Hepatocyte (in vitro differentiated cells): ENCODE data around the gene LEO1. TPM values are rescaled to one million over a fixed set of nuclear protein-coding genes. Genes with fewer than 3 reads are reported as not detected.
"Not testable (repeated sequence)": the region's sequence is repeated elsewhere in the genome, so short reads cannot be mapped to it uniquely, and the experiment has no call there.

Experiments used
- DNase-seq: peaks from one replicate; pipeline ENCODE4 v3.0.0-alpha.2; 2016; ENCODE audit warnings: low spot score
- H2AFZ ChIP-seq: fragments of 200-600 bp; sonication (generic); 2 replicates; pipeline ENCODE4 v1.6.0; 2016; ENCODE audit warnings: antibody characterized with exemption, mild to moderate bottlenecking
- H3K27ac ChIP-seq: fragments of 200-600 bp; sonication (generic); 2 replicates; pipeline ENCODE4 v1.5.1; 2016; ENCODE audit warnings: mild to moderate bottlenecking
- H3K27me3 ChIP-seq: fragments of 200-600 bp; sonication (generic); 2 replicates; pipeline ENCODE4 v1.6.1; 2016
- H3K36me3 ChIP-seq: fragments of 200-600 bp; sonication (generic); replicated peaks from 2 replicates; pipeline ENCODE4 v1.5.1; 2016; ENCODE audit warnings: low read depth; ENCODE audit not compliant: insufficient read depth
- H3K4me1 ChIP-seq: fragments of 200-600 bp; sonication (generic); 2 replicates; pipeline ENCODE4 v1.5.1; 2016; ENCODE audit warnings: mild to moderate bottlenecking, moderate library complexity; ENCODE audit not compliant: insufficient read depth
- H3K4me2 ChIP-seq: fragments of 200-600 bp; sonication (generic); 2 replicates; pipeline ENCODE4 v1.6.0; 2016
- H3K4me3 ChIP-seq: fragments of 200-600 bp; sonication (generic); 2 replicates; pipeline ENCODE4 v1.5.1; 2016; ENCODE audit warnings: mild to moderate bottlenecking
- H3K79me2 ChIP-seq: fragments of 200-600 bp; sonication (generic); 2 replicates; pipeline ENCODE4 v1.6.0; 2017; ENCODE audit warnings: mild to moderate bottlenecking
- H3K9me2 ChIP-seq: fragments of 200-600 bp; sonication (generic); replicated peaks from 2 replicates; pipeline ENCODE4 v1.6.0; 2017; ENCODE audit warnings: mild to moderate bottlenecking; ENCODE audit not compliant: insufficient read depth
- H3K9me3 ChIP-seq: fragments of 200-600 bp; sonication (generic); 2 replicates; pipeline ENCODE4 v1.5.1; 2016; ENCODE audit warnings: low read depth, mild to moderate bottlenecking
- H4K20me1 ChIP-seq: fragments of 200-600 bp; sonication (generic); 2 replicates; pipeline ENCODE4 v1.6.0; 2016; ENCODE audit warnings: mild to moderate bottlenecking; ENCODE audit not compliant: insufficient read depth, poor library complexity, severe bottlenecking
- CTCF ChIP-seq: fragments of 200-600 bp; sonication (generic); IDR thresholded peaks from 2 replicates; pipeline ENCODE4 v1.5.1; 2016; ENCODE audit warnings: antibody characterized with exemption, mild to moderate bottlenecking; ENCODE audit not compliant: poor library complexity
- EZH2 ChIP-seq: fragments of 200-600 bp; sonication (generic); IDR thresholded peaks from 2 replicates; pipeline ENCODE4 v1.6.1; 2016; ENCODE audit warnings: antibody characterized with exemption, mild to moderate bottlenecking, borderline replicate concordance
- EZH2phosphoT487 ChIP-seq: fragments of 200-600 bp; sonication (generic); IDR thresholded peaks from one replicate; pipeline ENCODE4 v1.6.1; 2018; ENCODE audit warnings: antibody characterized with exemption, mild to moderate bottlenecking, low read depth, moderate library complexity; ENCODE audit not compliant: unreplicated experiment, severe bottlenecking
- WGBS: methylation state at CpG from one replicate; pipeline ENCODE4 v1.1.6; 2016; ENCODE audit warnings: low lambda C conversion rate; ENCODE audit errors: missing lambda C conversion rate; 5-methylcytosine and 5-hydroxymethylcytosine counted together
- polyA plus RNA-seq: library from polyadenylated mRNA; unstranded; fragments of >200 nt; fragmentation: Nextera tagmentation; extraction: Ambion mirVana; gene quantifications from 2 replicates; pipeline ENCODE4 v1.2.1, GENCODE V29; 2016
- total RNA-seq: library from RNA; depleted of rRNA; stranded (reverse); fragments of >200 nt; gene quantifications from 2 replicates; pipeline ENCODE4 v1.2.3, GENCODE V29; 2014

Gene LEO1
- total and polyA plus RNA-seq, 2 experiments from 2014 or later = 23.9 to 26.2 TPM

GRCh38 chr15:52003710-52004109 lies 32.1 kb upstream of the LEO1 start:
- no peak overlapping the region for H3K27ac ChIP-seq
- WGBS = 90% methylated on average over 1 of the region's 1 CpG
- no peaks in the 10 kb centered on the region for H3K79me2 ChIP-seq
- H2AFZ ChIP-seq = no peak overlapping the region
- no peak overlapping the region for H3K4me3 ChIP-seq
- no peaks in the 10 kb centered on the region for H3K9me3 ChIP-seq
- H3K27me3 ChIP-seq = no peaks in the 10 kb centered on the region
- no peak for DNase-seq
- TF ChIP-seq CTCF (no peak), EZH2phosphoT487 (no peak)
- no peaks in the 10 kb centered on the region for H3K9me2 ChIP-seq
- H3K4me2 ChIP-seq = no peak overlapping the region
- no peaks in the 10 kb centered on the region for H3K36me3 ChIP-seq
- H3K4me1 ChIP-seq = no peaks in the 10 kb centered on the region
- no peaks in the 10 kb centered on the region for H4K20me1 ChIP-seq

GRCh38 chr15:52003089-52003488 lies 31.5 kb upstream of the LEO1 start:
- H3K4me3 ChIP-seq, H4K20me1 ChIP-seq, H3K27ac ChIP-seq, H3K79me2 ChIP-seq, H3K4me1 ChIP-seq, H2AFZ ChIP-seq, H3K4me2 ChIP-seq, H3K9me2 ChIP-seq, H3K36me3 ChIP-seq, H3K9me3 ChIP-seq, DNase-seq, H3K27me3 ChIP-seq: not testable (repeated sequence)
- 94% methylated on average over 7 of the region's 7 CpGs for WGBS

GRCh38 chr15:52002351-52002750 lies 30.8 kb upstream of the LEO1 start:
- no peaks in the 10 kb centered on the region for H3K36me3 ChIP-seq
- TF ChIP-seq EZH2phosphoT487 (no peak), EZH2 (no peak), CTCF (no peak)
- H4K20me1 ChIP-seq = no peaks in the 10 kb centered on the region
- H3K9me3 ChIP-seq = no peaks in the 10 kb centered on the region
- H3K27me3 ChIP-seq = no peaks in the 10 kb centered on the region
- no peak overlapping the region for H3K4me2 ChIP-seq
- no peak overlapping the region for H3K4me3 ChIP-seq
- no peaks in the 10 kb centered on the region for H3K9me2 ChIP-seq
- DNase-seq = no peak
- no peak overlapping the region for H3K27ac ChIP-seq
- H3K4me1 ChIP-seq = no peaks in the 10 kb centered on the region
- H3K79me2 ChIP-seq = no peaks in the 10 kb centered on the region
- no peak overlapping the region for H2AFZ ChIP-seq
- 94% methylated on average over 2 of the region's 2 CpGs for WGBS

- H3K4me3 ChIP-seq = no peak overlapping the region
- H2AFZ ChIP-seq = no peak overlapping the region
- DNase-seq = no peak
- H3K9me3 ChIP-seq = no peaks in the 10 kb centered on the region
- TF ChIP-seq EZH2phosphoT487 = no peak
- no peak for TF ChIP-seq CTCF
- TF ChIP-seq EZH2 = no peak
- no peaks in the 10 kb centered on the region for H3K36me3 ChIP-seq
- H3K9me2 ChIP-seq = no peaks in the 10 kb centered on the region
- 100% methylated on average over 1 of the region's 1 CpG for WGBS
- no peak overlapping the region for H3K27ac ChIP-seq
- no peak overlapping the region for H3K4me2 ChIP-seq
- no peaks in the 10 kb centered on the region for H3K4me1 ChIP-seq
- H3K27me3 ChIP-seq = no peaks in the 10 kb centered on the region
- no peaks in the 10 kb centered on the region for H4K20me1 ChIP-seq
- H3K79me2 ChIP-seq = no peaks in the 10 kb centered on the region
Observed at GRCh38 chr15:51992953-51993352, 21.4 kb upstream of the LEO1 start.
